Airway epithelial cell (primary cell): ENCODE measurements around the gene ATP6V1G3. TPM values are rescaled to one million over a fixed set of nuclear protein-coding genes. Genes with fewer than 3 reads are reported as not detected.

Source experiments
- total RNA-seq: library from RNA; depleted of rRNA; stranded (reverse); fragments of >200 nt; gene quantifications from 2 replicates; pipeline ENCODE4 v1.2.3, GENCODE V29; 2015

The ATP6V1G3 gene
- not detected in 2 replicates for total RNA-seq

GRCh38 chr1:198540580-198540979 is at the start of gene ATP6V1G3:
TSS of gene ATP6V1G3 (minus strand) at chr1:198540680. CDS start at chr1:198540650, 30 bp downstream.

Other genes starting within 250 kb of the ATP6V1G3 start
- not detected in 2 replicates for gene PTPRC, start 98.4 kb upstream of the ATP6V1G3 start, total RNA-seq